ENCODE results near the gene PTGS2.

DNA sequence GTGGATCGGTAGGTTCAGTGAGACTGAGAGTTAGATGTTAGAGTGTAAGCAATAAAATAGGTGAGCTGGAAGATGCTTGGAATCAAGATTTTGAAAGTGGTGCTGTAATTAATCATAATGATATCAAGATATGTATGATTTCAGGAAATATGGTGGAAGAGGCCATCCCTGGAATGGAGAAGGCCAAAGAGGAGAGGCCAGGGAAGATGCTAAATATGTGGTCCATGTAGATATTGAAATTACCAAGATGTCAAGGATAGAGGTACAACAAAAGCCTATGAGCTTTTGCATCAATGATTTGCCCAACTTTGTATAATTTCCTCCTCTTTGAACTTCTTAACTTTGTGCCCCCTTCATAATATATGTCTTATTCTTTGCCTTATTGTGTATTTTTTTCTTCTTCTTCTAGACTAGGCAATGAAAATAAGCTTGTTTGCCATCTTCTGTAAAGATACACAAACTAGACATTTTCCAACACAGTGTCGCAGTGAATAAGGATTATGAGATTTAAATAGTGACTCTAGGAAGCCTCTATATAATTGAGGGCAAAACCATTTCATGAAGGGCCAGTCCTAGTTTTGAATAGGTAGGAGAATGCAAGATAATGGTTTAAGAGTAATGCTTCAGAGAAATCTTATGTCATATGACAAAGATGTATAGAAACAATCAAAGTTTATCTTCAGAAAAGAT, 8.9 kb downstream of the PTGS2 start:
- no peak for TF ChIP-seq POLR2A (IDR thresholded peaks at IDR 0.05)
- TF ChIP-seq, protein P1, sequence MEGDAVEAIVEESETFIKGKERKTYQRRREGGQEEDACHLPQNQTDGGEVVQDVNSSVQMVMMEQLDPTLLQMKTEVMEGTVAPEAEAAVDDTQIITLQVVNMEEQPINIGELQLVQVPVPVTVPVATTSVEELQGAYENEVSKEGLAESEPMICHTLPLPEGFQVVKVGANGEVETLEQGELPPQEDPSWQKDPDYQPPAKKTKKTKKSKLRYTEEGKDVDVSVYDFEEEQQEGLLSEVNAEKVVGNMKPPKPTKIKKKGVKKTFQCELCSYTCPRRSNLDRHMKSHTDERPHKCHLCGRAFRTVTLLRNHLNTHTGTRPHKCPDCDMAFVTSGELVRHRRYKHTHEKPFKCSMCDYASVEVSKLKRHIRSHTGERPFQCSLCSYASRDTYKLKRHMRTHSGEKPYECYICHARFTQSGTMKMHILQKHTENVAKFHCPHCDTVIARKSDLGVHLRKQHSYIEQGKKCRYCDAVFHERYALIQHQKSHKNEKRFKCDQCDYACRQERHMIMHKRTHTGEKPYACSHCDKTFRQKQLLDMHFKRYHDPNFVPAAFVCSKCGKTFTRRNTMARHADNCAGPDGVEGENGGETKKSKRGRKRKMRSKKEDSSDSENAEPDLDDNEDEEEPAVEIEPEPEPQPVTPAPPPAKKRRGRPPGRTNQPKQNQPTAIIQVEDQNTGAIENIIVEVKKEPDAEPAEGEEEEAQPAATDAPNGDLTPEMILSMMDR (IDR thresholded peaks at IDR 0.05): no peak

Measured in heart left ventricle (tissue), 13 donors.